HEK293 (cell line): ENCODE measurements around the gene TGFBRAP1.

Experiments used
- FEZF1 ChIP-seq: fragments of 450-650 bp; formaldehyde crosslinking; IDR thresholded peaks from 2 replicates; pipeline ENCODE4 v1.5.1; 2016; ENCODE audit warnings: missing biosample characterization, missing genetic modification characterization
- GLIS1 ChIP-seq: fragments of 450-650 bp; formaldehyde crosslinking; IDR thresholded peaks from 2 replicates; pipeline ENCODE4 v1.5.1; 2016; ENCODE audit warnings: missing biosample characterization, missing genetic modification characterization
- RBAK ChIP-seq: fragments of 450-650 bp; formaldehyde crosslinking; IDR thresholded peaks from 2 replicates; pipeline ENCODE4 v1.5.1; 2016; ENCODE audit warnings: missing biosample characterization, missing genetic modification characterization
- WT1 ChIP-seq: fragments of 450-650 bp; formaldehyde crosslinking; IDR thresholded peaks from 2 replicates; pipeline ENCODE4 v1.5.1; 2016; ENCODE audit warnings: missing biosample characterization, missing genetic modification characterization
- ZBTB1 ChIP-seq: fragments of 450-650 bp; formaldehyde crosslinking; IDR thresholded peaks from 2 replicates; pipeline ENCODE4 v1.5.1; 2016; ENCODE audit warnings: missing biosample characterization, missing genetic modification characterization
- ZBTB20 ChIP-seq: fragments of 450-650 bp; formaldehyde crosslinking; IDR thresholded peaks from 2 replicates; pipeline ENCODE4 v1.5.1; 2016; ENCODE audit warnings: missing biosample characterization, missing genetic modification characterization
- ZFP3 ChIP-seq: fragments of 450-650 bp; formaldehyde crosslinking; IDR thresholded peaks from 2 replicates; pipeline ENCODE4 v1.5.1; 2016; ENCODE audit warnings: low read depth, missing biosample characterization, missing genetic modification characterization
- ZNF132 ChIP-seq: fragments of 450-650 bp; formaldehyde crosslinking; IDR thresholded peaks from 2 replicates; pipeline ENCODE4 v1.5.1; 2017; ENCODE audit warnings: missing biosample characterization, missing genetic modification characterization, borderline replicate concordance
- ZNF138 ChIP-seq: fragments of 450-650 bp; formaldehyde crosslinking; IDR thresholded peaks from 2 replicates; pipeline ENCODE4 v1.5.1; 2016; ENCODE audit warnings: missing biosample characterization, missing genetic modification characterization, borderline replicate concordance
- ZNF174 ChIP-seq: fragments of 450-650 bp; formaldehyde crosslinking; IDR thresholded peaks from 2 replicates; pipeline ENCODE4 v1.5.0; 2017; ENCODE audit warnings: missing biosample characterization, mild to moderate bottlenecking, missing genetic modification characterization
- ZNF274 ChIP-seq, 2 experiments: fragments of 200-500 bp in 1 of 2; fragments of 450-650 bp in 1 of 2; sonication (Bioruptor generic) in 1 of 2; formaldehyde crosslinking in 1 of 2; IDR thresholded peaks; 2 replicates each; pipeline versions ENCODE4 v1.5.1 to v1.6.1; 2014 to 2016; ENCODE audit warnings: borderline replicate concordance in 1 of 2, inconsistent platforms in 1 of 2, low read length in 1 of 2, missing biosample characterization in 1 of 2, missing genetic modification characterization in 1 of 2
- ZNF394 ChIP-seq: fragments of 450-650 bp; formaldehyde crosslinking; IDR thresholded peaks from 2 replicates; pipeline ENCODE4 v1.5.1; 2016; ENCODE audit warnings: missing biosample characterization, missing genetic modification characterization, mild to moderate bottlenecking, moderate library complexity, borderline replicate concordance
- ZNF585B ChIP-seq: fragments of 450-650 bp; formaldehyde crosslinking; IDR thresholded peaks from 2 replicates; pipeline ENCODE4 v1.5.1; 2016; ENCODE audit warnings: missing biosample characterization, missing genetic modification characterization
- ZNF621 ChIP-seq: fragments of 450-650 bp; formaldehyde crosslinking; IDR thresholded peaks from 2 replicates; pipeline ENCODE4 v1.5.1; 2017; ENCODE audit warnings: missing biosample characterization, missing genetic modification characterization
- ZNF623 ChIP-seq: fragments of 450-650 bp; formaldehyde crosslinking; IDR thresholded peaks from 2 replicates; pipeline ENCODE4 v1.5.1; 2016; ENCODE audit warnings: missing biosample characterization, missing genetic modification characterization
- ZNF768 ChIP-seq: fragments of 450-650 bp; formaldehyde crosslinking; IDR thresholded peaks from 2 replicates; pipeline ENCODE4 v1.5.1; 2018; ENCODE audit warnings: missing biosample characterization, mild to moderate bottlenecking, missing genetic modification characterization
- ZSCAN16 ChIP-seq: fragments of 450-650 bp; formaldehyde crosslinking; IDR thresholded peaks from 2 replicates; pipeline ENCODE4 v1.5.1; 2016; ENCODE audit warnings: missing biosample characterization, missing genetic modification characterization
- TF ChIP-seq, protein P1 (sequence below): fragments of 450-650 bp; formaldehyde crosslinking; conservative IDR thresholded peaks from 2 replicates; pipeline ENCODE4 v1.5.1; 2016; ENCODE audit warnings: low read depth, missing biosample characterization, missing genetic modification characterization
- TF ChIP-seq, protein P2 (sequence below): fragments of 450-650 bp; formaldehyde crosslinking; IDR thresholded peaks from 2 replicates; pipeline ENCODE4 v1.5.1; 2017; ENCODE audit warnings: missing biosample characterization, missing genetic modification characterization
- TF ChIP-seq, protein P3 (sequence below): fragments of 450-650 bp; formaldehyde crosslinking; IDR thresholded peaks from 2 replicates; pipeline ENCODE4 v1.5.1; 2016; ENCODE audit warnings: missing biosample characterization, missing genetic modification characterization
- TF ChIP-seq, protein P4 (sequence below): fragments of 450-650 bp; formaldehyde crosslinking; optimal IDR thresholded peaks from 2 replicates; pipeline ENCODE3; 2016; ENCODE audit warnings: missing biosample characterization, mild to moderate bottlenecking, missing genetic modification characterization
- TF ChIP-seq, protein P5 (sequence below): fragments of 450-650 bp; formaldehyde crosslinking; IDR thresholded peaks from 2 replicates; pipeline ENCODE4 v1.5.1; 2016; ENCODE audit warnings: missing biosample characterization, missing genetic modification characterization
- TF ChIP-seq, protein P6 (sequence below): fragments of 450-650 bp; formaldehyde crosslinking; IDR thresholded peaks from 2 replicates; pipeline ENCODE4 v1.5.1; 2016; ENCODE audit warnings: missing biosample characterization, missing genetic modification characterization
- TF ChIP-seq, protein P7 (sequence below): fragments of 450-650 bp; formaldehyde crosslinking; IDR thresholded peaks from 2 replicates; pipeline ENCODE4 v1.5.1; 2016; ENCODE audit warnings: missing biosample characterization, missing genetic modification characterization, borderline replicate concordance

The TGFBRAP1 gene

DNA sequence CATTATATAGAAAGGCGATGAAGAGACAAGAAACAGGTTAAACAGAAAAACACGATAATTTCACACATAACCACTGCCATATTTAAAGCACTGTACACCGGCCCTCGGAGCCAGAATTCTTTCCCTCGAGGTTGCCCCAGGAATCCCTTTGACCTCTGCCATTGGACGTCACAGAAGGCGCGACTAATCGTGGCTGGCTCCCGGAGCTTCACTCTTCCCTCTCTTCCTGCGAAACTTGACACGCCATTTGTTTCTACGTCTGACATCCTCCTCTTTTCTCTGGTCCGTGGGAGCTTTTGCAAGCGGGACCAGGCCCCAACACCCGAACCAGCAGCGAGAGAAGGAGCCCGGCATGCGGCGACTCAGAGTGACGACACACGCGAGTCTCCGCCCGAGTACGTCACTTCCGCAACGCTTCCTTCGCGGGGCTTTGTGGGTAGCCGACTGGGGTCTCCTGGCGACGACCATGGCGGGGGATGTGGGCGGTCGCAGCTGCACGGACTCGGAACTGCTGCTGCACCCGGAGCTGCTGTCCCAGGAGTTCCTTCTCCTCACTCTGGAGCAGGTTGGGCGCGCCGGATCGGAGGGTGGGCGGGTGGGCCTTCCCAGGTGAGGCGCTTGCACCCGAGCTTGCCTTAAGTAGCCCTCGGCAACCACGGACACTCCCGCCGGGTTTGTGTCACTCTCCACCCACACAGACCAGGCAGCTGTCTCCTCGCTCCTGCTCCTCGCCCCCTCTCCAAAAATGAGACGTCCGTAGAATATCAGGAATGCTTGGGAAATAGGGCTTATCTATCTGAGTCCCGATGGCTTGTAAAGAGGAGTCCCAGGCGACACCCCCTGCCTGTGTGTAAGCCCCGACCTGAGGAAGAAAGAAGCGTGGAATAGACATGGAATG lies 7.8 kb upstream of the TGFBRAP1 start, which contains the start of gene C2orf49 (continued):
- TF ChIP-seq, protein P1, sequence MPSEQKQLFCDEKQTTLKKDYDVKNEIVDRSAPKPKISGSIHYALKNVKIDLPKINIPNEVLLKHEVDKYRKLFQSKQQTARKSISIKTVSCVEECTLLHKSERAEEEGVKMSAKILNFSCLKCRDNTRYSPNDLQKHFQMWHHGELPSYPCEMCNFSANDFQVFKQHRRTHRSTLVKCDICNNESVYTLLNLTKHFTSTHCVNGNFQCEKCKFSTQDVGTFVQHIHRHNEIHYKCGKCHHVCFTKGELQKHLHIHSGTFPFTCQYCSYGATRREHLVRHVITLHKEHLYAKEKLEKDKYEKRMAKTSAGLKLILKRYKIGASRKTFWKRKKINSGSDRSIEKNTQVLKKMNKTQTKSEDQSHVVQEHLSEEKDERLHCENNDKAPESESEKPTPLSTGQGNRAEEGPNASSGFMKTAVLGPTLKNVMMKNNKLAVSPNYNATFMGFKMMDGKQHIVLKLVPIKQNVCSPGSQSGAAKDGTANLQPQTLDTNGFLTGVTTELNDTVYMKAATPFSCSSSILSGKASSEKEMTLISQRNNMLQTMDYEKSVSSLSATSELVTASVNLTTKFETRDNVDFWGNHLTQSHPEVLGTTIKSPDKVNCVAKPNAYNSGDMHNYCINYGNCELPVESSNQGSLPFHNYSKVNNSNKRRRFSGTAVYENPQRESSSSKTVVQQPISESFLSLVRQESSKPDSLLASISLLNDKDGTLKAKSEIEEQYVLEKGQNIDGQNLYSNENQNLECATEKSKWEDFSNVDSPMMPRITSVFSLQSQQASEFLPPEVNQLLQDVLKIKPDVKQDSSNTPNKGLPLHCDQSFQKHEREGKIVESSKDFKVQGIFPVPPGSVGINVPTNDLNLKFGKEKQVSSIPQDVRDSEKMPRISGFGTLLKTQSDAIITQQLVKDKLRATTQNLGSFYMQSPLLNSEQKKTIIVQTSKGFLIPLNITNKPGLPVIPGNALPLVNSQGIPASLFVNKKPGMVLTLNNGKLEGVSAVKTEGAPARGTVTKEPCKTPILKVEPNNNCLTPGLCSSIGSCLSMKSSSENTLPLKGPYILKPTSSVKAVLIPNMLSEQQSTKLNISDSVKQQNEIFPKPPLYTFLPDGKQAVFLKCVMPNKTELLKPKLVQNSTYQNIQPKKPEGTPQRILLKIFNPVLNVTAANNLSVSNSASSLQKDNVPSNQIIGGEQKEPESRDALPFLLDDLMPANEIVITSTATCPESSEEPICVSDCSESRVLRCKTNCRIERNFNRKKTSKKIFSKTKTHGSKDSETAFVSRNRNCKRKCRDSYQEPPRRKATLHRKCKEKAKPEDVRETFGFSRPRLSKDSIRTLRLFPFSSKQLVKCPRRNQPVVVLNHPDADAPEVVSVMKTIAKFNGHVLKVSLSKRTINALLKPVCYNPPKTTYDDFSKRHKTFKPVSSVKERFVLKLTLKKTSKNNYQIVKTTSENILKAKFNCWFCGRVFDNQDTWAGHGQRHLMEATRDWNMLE (tag by site-specific recombination) = peak; percentile 80
- TF ChIP-seq RBAK (tag by site-specific recombination) (no peak), ZNF621 (tag by site-specific recombination) (no peak), ZNF394 (0 out of 2 replicates have a peak, but pooled peaks have one; percentile 46), ZNF174 (tag by site-specific recombination) (no peak), ZBTB20 (peak; percentile 34; the same call in 1 of the 2 replicates), ZNF132 (tag by site-specific recombination) (no peak), ZFP3 (tag by site-specific recombination) (no peak), ZNF623 (tag by site-specific recombination) (no peak), FEZF1 (no peak), ZBTB1 (tag by site-specific recombination) (no peak), ZNF585B (no peak), ZSCAN16 (tag by site-specific recombination) (no peak), GLIS1 (tag by site-specific recombination) (peak; percentile 28; the same call in 1 of the 2 replicates), ZNF768 (tag by site-specific recombination) (no peak), WT1 (no peak), ZNF274 (IDR thresholded peaks at IDR 0.05; ENCODE audit: low read length) (no peak), ZNF274 (tag by site-specific recombination; IDR thresholded peaks at IDR 0.05; ENCODE audit: borderline replicate concordance) (no peak), ZNF138 (no peak)
- TF ChIP-seq, protein P2, sequence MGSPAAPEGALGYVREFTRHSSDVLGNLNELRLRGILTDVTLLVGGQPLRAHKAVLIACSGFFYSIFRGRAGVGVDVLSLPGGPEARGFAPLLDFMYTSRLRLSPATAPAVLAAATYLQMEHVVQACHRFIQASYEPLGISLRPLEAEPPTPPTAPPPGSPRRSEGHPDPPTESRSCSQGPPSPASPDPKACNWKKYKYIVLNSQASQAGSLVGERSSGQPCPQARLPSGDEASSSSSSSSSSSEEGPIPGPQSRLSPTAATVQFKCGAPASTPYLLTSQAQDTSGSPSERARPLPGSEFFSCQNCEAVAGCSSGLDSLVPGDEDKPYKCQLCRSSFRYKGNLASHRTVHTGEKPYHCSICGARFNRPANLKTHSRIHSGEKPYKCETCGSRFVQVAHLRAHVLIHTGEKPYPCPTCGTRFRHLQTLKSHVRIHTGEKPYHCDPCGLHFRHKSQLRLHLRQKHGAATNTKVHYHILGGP (tag by site-specific recombination) = no peak; the same call in 1 of the 2 replicates
- TF ChIP-seq, protein P3, sequence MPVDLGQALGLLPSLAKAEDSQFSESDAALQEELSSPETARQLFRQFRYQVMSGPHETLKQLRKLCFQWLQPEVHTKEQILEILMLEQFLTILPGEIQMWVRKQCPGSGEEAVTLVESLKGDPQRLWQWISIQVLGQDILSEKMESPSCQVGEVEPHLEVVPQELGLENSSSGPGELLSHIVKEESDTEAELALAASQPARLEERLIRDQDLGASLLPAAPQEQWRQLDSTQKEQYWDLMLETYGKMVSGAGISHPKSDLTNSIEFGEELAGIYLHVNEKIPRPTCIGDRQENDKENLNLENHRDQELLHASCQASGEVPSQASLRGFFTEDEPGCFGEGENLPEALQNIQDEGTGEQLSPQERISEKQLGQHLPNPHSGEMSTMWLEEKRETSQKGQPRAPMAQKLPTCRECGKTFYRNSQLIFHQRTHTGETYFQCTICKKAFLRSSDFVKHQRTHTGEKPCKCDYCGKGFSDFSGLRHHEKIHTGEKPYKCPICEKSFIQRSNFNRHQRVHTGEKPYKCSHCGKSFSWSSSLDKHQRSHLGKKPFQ = no peak
- TF ChIP-seq, protein P4, sequence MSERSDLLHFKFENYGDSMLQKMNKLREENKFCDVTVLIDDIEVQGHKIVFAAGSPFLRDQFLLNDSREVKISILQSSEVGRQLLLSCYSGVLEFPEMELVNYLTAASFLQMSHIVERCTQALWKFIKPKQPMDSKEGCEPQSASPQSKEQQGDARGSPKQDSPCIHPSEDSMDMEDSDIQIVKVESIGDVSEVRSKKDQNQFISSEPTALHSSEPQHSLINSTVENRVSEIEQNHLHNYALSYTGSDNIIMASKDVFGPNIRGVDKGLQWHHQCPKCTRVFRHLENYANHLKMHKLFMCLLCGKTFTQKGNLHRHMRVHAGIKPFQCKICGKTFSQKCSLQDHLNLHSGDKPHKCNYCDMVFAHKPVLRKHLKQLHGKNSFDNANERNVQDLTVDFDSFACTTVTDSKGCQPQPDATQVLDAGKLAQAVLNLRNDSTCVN (tag by site-specific recombination) = peak; percentile 27
- TF ChIP-seq, protein P5, sequence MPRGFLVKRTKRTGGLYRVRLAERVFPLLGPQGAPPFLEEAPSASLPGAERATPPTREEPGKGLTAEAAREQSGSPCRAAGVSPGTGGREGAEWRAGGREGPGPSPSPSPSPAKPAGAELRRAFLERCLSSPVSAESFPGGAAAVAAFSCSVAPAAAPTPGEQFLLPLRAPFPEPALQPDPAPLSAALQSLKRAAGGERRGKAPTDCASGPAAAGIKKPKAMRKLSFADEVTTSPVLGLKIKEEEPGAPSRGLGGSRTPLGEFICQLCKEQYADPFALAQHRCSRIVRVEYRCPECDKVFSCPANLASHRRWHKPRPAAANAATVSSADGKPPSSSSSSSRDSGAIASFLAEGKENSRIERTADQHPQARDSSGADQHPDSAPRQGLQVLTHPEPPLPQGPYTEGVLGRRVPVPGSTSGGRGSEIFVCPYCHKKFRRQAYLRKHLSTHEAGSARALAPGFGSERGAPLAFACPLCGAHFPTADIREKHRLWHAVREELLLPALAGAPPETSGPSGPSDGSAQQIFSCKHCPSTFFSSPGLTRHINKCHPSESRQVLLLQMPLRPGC (tag by site-specific recombination) = peak; percentile 60; the same call in 1 of the 2 replicates
- TF ChIP-seq, protein P6, sequence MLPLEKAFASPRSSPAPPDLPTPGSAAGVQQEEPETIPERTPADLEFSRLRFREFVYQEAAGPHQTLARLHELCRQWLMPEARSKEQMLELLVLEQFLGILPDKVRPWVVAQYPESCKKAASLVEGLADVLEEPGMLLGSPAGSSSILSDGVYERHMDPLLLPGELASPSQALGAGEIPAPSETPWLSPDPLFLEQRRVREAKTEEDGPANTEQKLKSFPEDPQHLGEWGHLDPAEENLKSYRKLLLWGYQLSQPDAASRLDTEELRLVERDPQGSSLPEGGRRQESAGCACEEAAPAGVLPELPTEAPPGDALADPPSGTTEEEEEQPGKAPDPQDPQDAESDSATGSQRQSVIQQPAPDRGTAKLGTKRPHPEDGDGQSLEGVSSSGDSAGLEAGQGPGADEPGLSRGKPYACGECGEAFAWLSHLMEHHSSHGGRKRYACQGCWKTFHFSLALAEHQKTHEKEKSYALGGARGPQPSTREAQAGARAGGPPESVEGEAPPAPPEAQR (tag by site-specific recombination) = no peak
- TF ChIP-seq, protein P7, sequence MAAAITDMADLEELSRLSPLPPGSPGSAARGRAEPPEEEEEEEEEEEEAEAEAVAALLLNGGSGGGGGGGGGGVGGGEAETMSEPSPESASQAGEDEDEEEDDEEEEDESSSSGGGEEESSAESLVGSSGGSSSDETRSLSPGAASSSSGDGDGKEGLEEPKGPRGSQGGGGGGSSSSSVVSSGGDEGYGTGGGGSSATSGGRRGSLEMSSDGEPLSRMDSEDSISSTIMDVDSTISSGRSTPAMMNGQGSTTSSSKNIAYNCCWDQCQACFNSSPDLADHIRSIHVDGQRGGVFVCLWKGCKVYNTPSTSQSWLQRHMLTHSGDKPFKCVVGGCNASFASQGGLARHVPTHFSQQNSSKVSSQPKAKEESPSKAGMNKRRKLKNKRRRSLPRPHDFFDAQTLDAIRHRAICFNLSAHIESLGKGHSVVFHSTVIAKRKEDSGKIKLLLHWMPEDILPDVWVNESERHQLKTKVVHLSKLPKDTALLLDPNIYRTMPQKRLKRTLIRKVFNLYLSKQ (tag by site-specific recombination) = no peak
